ENCODE data around the gene TMEM184A.

GRCh38 chr7:1567896-1568510, 12.0 kb upstream of the TMEM184A start:
- TF ChIP-seq POLR2AphosphoS5 (IDR thresholded peaks at IDR 0.05) = no peak
- TF ChIP-seq POLR2A (IDR thresholded peaks at IDR 0.05) = no peak

Measured in breast epithelium (tissue), 3 donors.